Measurements from ENCODE around the gene SCCPDH.

GRCh38 chr1:246691622-246692495 is 32.4 kb upstream of the SCCPDH start:
- no peak for TF ChIP-seq EZH2 (IDR thresholded peaks at IDR 0.05; ENCODE audit: borderline replicate concordance)
- no peak for TF ChIP-seq CTCF (IDR thresholded peaks at IDR 0.05; ENCODE audit: poor library complexity)

Data from hepatocyte (in vitro differentiated cells).